ENCODE measurements around the gene PELI2. TPM values are rescaled to one million over a fixed set of nuclear protein-coding genes. Genes with fewer than 3 reads are reported as not detected.

The PELI2 gene
- total and polyA plus RNA-seq, 2 experiments from 2014 or later: 8.0 to 24.5 TPM

GRCh38 chr14:56087671-56088471 lies 30.3 kb upstream of the PELI2 start:
- Histone ChIP-seq H4K20me1 (replicated peaks; ENCODE audit: insufficient read depth) (no peaks in the 10 kb centered on the region), H3K4me3 (no peak overlapping the region), H3F3A (replicated peaks; ENCODE audit: low read depth) (no peaks in the 10 kb centered on the region), H3K27ac (ENCODE audit: low read depth) (no peak overlapping the region), H3K4me2 (peak overlapping the region; percentile 21), H3K27me3 (ENCODE audit: insufficient read depth) (no peaks in the 10 kb centered on the region), H3K79me2 (replicated peaks; ENCODE audit: insufficient read depth) (no peaks in the 10 kb centered on the region), H3K9me2 (ENCODE audit: insufficient read depth) (peaks cover 6% of the 10 kb centered on the region), H2AFZ (peak overlapping the region; percentile 1; the same call in 1 of the 2 replicates), H3K4me1 (ENCODE audit: insufficient read depth) (peaks cover 20% of the 10 kb centered on the region), H3K36me3 (ENCODE audit: insufficient read depth) (no peaks in the 10 kb centered on the region)
- no peak for ATAC-seq
- Mint-ChIP-seq H3K4me1 (peaks cover 22% of the 10 kb centered on the region), H3K27me3 (ENCODE audit: insufficient read depth, low read depth, poor library complexity) (no peaks in the 10 kb centered on the region), H3K36me3 (ENCODE audit: low read depth) (no peaks in the 10 kb centered on the region), H3K4me3 (no peak overlapping the region; the same call in 2 of the 3 replicates), H3K27ac (peak overlapping the region; percentile 16; the same call in 1 of the 2 replicates), H3K9me3 (no peaks in the 10 kb centered on the region; the same call in 2 of the 3 replicates)
- no peak for TF ChIP-seq POLR2AphosphoS5 (IDR thresholded peaks at IDR 0.05; ENCODE audit: low read depth)
- no peak for TF ChIP-seq ETS1 (IDR thresholded peaks at IDR 0.05)
- TF ChIP-seq EZH2 (IDR thresholded peaks at IDR 0.05; ENCODE audit: low read depth, unreplicated experiment): no peak
- TF ChIP-seq CTCF (conservative IDR thresholded peaks at IDR 0.05; ENCODE audit: low read depth in 2 of 2): no peak
- no peak for TF ChIP-seq JUNB (IDR thresholded peaks at IDR 0.05; ENCODE audit: unreplicated experiment)
- TF ChIP-seq ZNF462 (CRISPR knock-in tag; IDR thresholded peaks at IDR 0.05): no peak
- TF ChIP-seq STAT1 (IDR thresholded peaks at IDR 0.05; ENCODE audit: unreplicated experiment): no peak
- TF ChIP-seq NANOG (IDR thresholded peaks at IDR 0.05; ENCODE audit: borderline replicate concordance): no peak
- no peak for TF ChIP-seq CREB1 (CRISPR knock-in tag; IDR thresholded peaks at IDR 0.05; ENCODE audit: low read depth)
- no peak for TF ChIP-seq REST (IDR thresholded peaks at IDR 0.05; ENCODE audit: unreplicated experiment)
- no peak for TF ChIP-seq ZNF331 (CRISPR knock-in tag; IDR thresholded peaks at IDR 0.05; ENCODE audit: low read depth)
- no peak for TF ChIP-seq EZH2phosphoT487 (IDR thresholded peaks at IDR 0.05; ENCODE audit: unreplicated experiment)
- TF ChIP-seq ZNF114 (CRISPR knock-in tag; IDR thresholded peaks at IDR 0.05): no peak
- no peak for DNase-seq (ENCODE audit: low spot score)

Data from GM23338 (cell line).